Measurements from ENCODE around the gene PRSS57.
"Not testable (repeated sequence)": the region's sequence is repeated elsewhere in the genome, so short reads cannot be mapped to it uniquely, and the experiment has no call there.

DNA sequence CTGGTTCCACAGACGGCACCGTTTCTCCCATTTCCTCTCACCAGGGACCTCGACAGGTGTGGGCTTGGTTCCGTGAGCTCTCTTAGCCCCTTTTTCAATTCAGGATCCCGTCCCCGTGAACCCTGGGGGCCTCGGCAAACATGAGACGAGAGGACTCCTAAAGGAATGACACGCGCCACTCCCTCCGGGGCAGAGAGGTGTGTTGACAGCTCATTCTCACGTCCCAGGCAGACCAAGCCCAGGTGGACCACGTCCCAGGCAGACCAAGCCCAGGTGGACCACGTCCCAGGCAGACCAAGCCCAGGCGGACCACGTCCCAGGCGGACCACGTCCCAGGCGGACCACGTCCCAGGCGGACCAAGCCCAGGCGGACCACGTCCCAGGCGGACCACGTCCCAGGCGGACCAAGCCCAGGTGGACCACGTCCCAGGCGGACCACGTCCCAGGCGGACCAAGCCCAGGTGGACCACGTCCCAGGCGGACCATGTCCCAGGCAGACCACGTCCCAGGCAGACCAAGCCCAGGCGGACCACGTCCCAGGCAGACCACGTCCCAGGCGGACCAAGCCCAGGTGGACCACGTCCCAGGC lies 28.2 kb downstream of the PRSS57 start:
- TF ChIP-seq RFX5 (IDR thresholded peaks at IDR 0.05; ENCODE audit: borderline replicate concordance, low read depth, low read length); YY1 (IDR thresholded peaks at IDR 0.05; ENCODE audit: low read depth, low read length); POLR2A (IDR thresholded peaks at IDR 0.05; ENCODE audit: control extremely low read depth in 1 of 2, low read depth in 2 of 2, low read length in 2 of 2); CEBPB (IDR thresholded peaks at IDR 0.05; ENCODE audit: low read depth, low read length); EZH2 (IDR thresholded peaks at IDR 0.05; ENCODE audit: low read depth, low read length, severe bottlenecking); RBBP5 (IDR thresholded peaks at IDR 0.05; ENCODE audit: borderline replicate concordance, low read depth, low read length); SP4 (IDR thresholded peaks at IDR 0.05; ENCODE audit: low read length); SP2 (IDR thresholded peaks at IDR 0.05; ENCODE audit: low read length); RAD21 (IDR thresholded peaks at IDR 0.05 in 1 of 2, conservative IDR thresholded peaks at IDR 0.05 in 1 of 2; ENCODE audit: low read depth in 2 of 2, low read length in 2 of 2); POLR2AphosphoS5 (IDR thresholded peaks at IDR 0.05; ENCODE audit: low read depth, low read length): not testable (repeated sequence)
- TF ChIP-seq, protein P1, sequence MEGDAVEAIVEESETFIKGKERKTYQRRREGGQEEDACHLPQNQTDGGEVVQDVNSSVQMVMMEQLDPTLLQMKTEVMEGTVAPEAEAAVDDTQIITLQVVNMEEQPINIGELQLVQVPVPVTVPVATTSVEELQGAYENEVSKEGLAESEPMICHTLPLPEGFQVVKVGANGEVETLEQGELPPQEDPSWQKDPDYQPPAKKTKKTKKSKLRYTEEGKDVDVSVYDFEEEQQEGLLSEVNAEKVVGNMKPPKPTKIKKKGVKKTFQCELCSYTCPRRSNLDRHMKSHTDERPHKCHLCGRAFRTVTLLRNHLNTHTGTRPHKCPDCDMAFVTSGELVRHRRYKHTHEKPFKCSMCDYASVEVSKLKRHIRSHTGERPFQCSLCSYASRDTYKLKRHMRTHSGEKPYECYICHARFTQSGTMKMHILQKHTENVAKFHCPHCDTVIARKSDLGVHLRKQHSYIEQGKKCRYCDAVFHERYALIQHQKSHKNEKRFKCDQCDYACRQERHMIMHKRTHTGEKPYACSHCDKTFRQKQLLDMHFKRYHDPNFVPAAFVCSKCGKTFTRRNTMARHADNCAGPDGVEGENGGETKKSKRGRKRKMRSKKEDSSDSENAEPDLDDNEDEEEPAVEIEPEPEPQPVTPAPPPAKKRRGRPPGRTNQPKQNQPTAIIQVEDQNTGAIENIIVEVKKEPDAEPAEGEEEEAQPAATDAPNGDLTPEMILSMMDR (IDR thresholded peaks at IDR 0.05; ENCODE audit: control extremely low read depth in 1 of 3, insufficient read depth in 1 of 3, low read depth in 1 of 3, low read length in 3 of 3) = not testable (repeated sequence)
- TF ChIP-seq, protein P2, sequence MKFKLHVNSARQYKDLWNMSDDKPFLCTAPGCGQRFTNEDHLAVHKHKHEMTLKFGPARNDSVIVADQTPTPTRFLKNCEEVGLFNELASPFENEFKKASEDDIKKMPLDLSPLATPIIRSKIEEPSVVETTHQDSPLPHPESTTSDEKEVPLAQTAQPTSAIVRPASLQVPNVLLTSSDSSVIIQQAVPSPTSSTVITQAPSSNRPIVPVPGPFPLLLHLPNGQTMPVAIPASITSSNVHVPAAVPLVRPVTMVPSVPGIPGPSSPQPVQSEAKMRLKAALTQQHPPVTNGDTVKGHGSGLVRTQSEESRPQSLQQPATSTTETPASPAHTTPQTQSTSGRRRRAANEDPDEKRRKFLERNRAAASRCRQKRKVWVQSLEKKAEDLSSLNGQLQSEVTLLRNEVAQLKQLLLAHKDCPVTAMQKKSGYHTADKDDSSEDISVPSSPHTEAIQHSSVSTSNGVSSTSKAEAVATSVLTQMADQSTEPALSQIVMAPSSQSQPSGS (IDR thresholded peaks at IDR 0.05; ENCODE audit: low read length) = not testable (repeated sequence)

Measured in H1 (cell line).